HepG2 (cell line): Measurements from ENCODE around the gene ZNF444. TPM values are rescaled to one million over a fixed set of nuclear protein-coding genes. Genes with fewer than 3 reads are reported as not detected.

Experiments used
- ATF1 ChIP-seq: IDR thresholded peaks from 2 replicates; pipeline ENCODE4 v1.6.1; 2016; ENCODE audit warnings: mild to moderate bottlenecking, control low read depth
- ERF ChIP-seq: IDR thresholded peaks from 2 replicates; pipeline ENCODE4 v1.6.1; 2018; ENCODE audit warnings: missing biosample characterization, missing genetic modification reagents
- MYPOP ChIP-seq: sonication (generic); formaldehyde crosslinking; IDR thresholded peaks from 2 replicates; pipeline ENCODE4 v1.8.1; 2023; ENCODE audit warnings: mild to moderate bottlenecking, moderate library complexity, missing genetic modification reagents
- NFKB2 ChIP-seq: sonication (generic); formaldehyde crosslinking; IDR thresholded peaks from 2 replicates; pipeline ENCODE4 v1.4.0; 2020; ENCODE audit warnings: missing genetic modification reagents, borderline replicate concordance
- SRY ChIP-seq: sonication (generic); formaldehyde crosslinking; IDR thresholded peaks from 2 replicates; pipeline ENCODE4 v1.8.0; 2022; ENCODE audit warnings: mild to moderate bottlenecking, missing genetic modification reagents
- TARDBP ChIP-seq: sonication (generic); formaldehyde crosslinking; IDR thresholded peaks from 2 replicates; pipeline ENCODE4 v1.8.0; 2022; ENCODE audit warnings: mild to moderate bottlenecking, missing genetic modification reagents
- TEAD3 ChIP-seq: optimal IDR thresholded peaks from 2 replicates; pipeline ENCODE3; 2016; ENCODE audit warnings: borderline replicate concordance
- TP53 ChIP-seq: sonication (generic); formaldehyde crosslinking; conservative IDR thresholded peaks from 2 replicates; pipeline ENCODE4 v1.4.0; 2020; ENCODE audit warnings: missing genetic modification reagents
- ZKSCAN1 ChIP-seq: fragments of 150-350 bp; IDR thresholded peaks from 2 replicates; pipeline ENCODE4 v1.6.1; 2014; ENCODE audit warnings: low read length
- ZNF34 ChIP-seq: sonication (generic); formaldehyde crosslinking; IDR thresholded peaks from 2 replicates; pipeline ENCODE4 v1.4.0; 2020; ENCODE audit warnings: mild to moderate bottlenecking, missing genetic modification reagents, borderline replicate concordance
- ZNF414 ChIP-seq: sonication (generic); formaldehyde crosslinking; IDR thresholded peaks from 2 replicates; pipeline ENCODE4 v1.5.0; 2020; ENCODE audit warnings: missing genetic modification reagents
- ZNF430 ChIP-seq: sonication (generic); formaldehyde crosslinking; IDR thresholded peaks from 2 replicates; pipeline ENCODE4 v1.9.0; 2021; ENCODE audit warnings: mild to moderate bottlenecking, missing genetic modification reagents
- ZNF570 ChIP-seq: sonication (generic); formaldehyde crosslinking; IDR thresholded peaks from 2 replicates; pipeline ENCODE4 v1.4.0; 2020; ENCODE audit warnings: mild to moderate bottlenecking, missing genetic modification reagents, borderline replicate concordance
- ZNF891 ChIP-seq: sonication (generic); formaldehyde crosslinking; IDR thresholded peaks from 2 replicates; pipeline ENCODE4 v1.5.0; 2020; ENCODE audit warnings: mild to moderate bottlenecking, missing genetic modification reagents
- ZSCAN29 ChIP-seq: sonication (generic); formaldehyde crosslinking; conservative IDR thresholded peaks from 2 replicates; pipeline ENCODE4 v1.4.0; 2020; ENCODE audit warnings: mild to moderate bottlenecking, missing genetic modification reagents
- polyA plus RNA-seq, 8 experiments: library from polyadenylated mRNA; depleted of rRNA in 3 of 8; stranded (reverse) in 7 of 8; unstranded in 1 of 8; fragments of >200 nt; fragmentation: Illumina TruSeq in 4 of 8; extraction: Trizol in 4 of 8; gene quantifications; 2 replicates each; pipeline versions ENCODE4 v1.2.1 to v1.2.3, GENCODE V29; 2011 to 2016; ENCODE audit warnings: low read depth in 4 of 8, missing spikeins in 1 of 8, mixed read lengths in 1 of 8; ENCODE audit not compliant: insufficient read depth in 1 of 8
- total RNA-seq, 5 experiments: library from RNA; depleted of rRNA; stranded (reverse); fragments of >200 nt; fragmentation: Illumina TruSeq; extraction: Trizol; gene quantifications; 2 replicates each; pipeline ENCODE4 v1.2.3, GENCODE V29; 2016; ENCODE audit warnings: low read depth in 1 of 5
- TF ChIP-seq, protein P1 (sequence below): sonication (generic); formaldehyde crosslinking; IDR thresholded peaks from 2 replicates; pipeline ENCODE4 v1.5.0; 2020; ENCODE audit warnings: mild to moderate bottlenecking, missing genetic modification reagents
- TF ChIP-seq, protein P2 (sequence below): sonication (generic); formaldehyde crosslinking; IDR thresholded peaks from 2 replicates; pipeline ENCODE4 v1.5.1; 2020; ENCODE audit warnings: mild to moderate bottlenecking, moderate library complexity, missing genetic modification reagents
- TF ChIP-seq, protein P3 (sequence below): sonication (generic); formaldehyde crosslinking; IDR thresholded peaks from 2 replicates; pipeline ENCODE4 v1.5.1; 2020; ENCODE audit warnings: mild to moderate bottlenecking, missing genetic modification reagents, moderate library complexity
- TF ChIP-seq, protein P4 (sequence below): sonication (generic); formaldehyde crosslinking; IDR thresholded peaks from 2 replicates; pipeline ENCODE4 v1.8.0; 2022; ENCODE audit warnings: mild to moderate bottlenecking, missing genetic modification reagents, moderate library complexity

The ZNF444 gene
- total and polyA plus RNA-seq, 2 of the 13 experiments (the other 11 are each of a cell fraction or from before 2014, with no cell fraction given), result 27.4 to 30.3 TPM

DNA sequence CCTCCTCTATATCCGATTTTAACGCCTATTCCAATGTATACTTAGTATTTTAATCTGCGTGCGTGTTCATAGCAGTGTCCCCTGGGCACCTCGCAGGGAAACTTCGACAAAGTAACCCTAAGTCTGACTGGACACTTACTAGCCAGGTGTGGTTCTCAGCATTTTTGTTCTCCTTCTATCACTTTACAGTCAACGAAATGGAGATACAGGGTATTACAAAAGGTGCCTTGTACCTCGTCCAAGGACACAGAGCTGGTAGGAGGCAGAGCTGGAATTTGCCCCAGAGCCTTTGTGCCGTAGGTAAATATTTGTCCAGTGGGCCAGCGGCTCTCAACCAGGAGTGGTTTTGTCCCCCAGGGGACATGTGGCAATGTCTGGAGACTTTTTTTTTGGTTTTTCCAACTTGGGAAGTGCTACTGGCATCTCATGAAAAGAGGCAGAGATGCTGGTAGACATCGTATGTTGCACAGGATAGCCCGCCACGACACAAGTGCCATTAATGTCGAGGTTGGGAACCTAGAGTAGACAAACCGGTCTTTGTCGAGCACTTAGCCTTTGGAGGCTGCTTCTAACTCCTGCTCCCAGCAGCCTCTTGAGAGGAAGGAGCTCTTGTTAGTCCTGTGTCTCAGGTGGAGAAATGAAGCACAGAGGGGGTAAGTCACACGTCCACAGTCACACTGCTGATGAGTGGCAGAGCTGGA is 1.1 kb downstream of the ZNF444 start (continued):
- TF ChIP-seq TP53 (CRISPR knock-in tag) (no peak), ZNF34 (CRISPR knock-in tag) (no peak; the same call in 1 of the 2 replicates), TEAD3 (CRISPR knock-in tag) (peak; percentile 98), SRY (CRISPR knock-in tag) (peak; percentile 22; the same call in 1 of the 2 replicates), MYPOP (CRISPR knock-in tag) (peak; percentile 81; the same call in 1 of the 2 replicates), ZSCAN29 (CRISPR knock-in tag) (no peak), ATF1 (CRISPR knock-in tag) (peak; percentile 41; the same call in 1 of the 2 replicates), ZNF570 (no peak), NFKB2 (CRISPR knock-in tag) (no peak), TARDBP (CRISPR knock-in tag) (peak; percentile 85), ERF (CRISPR knock-in tag) (peak; percentile 53; the same call in 1 of the 2 replicates), ZNF414 (CRISPR knock-in tag) (no peak), ZNF891 (no peak), ZNF430 (CRISPR knock-in tag) (peak; percentile 59; the same call in 1 of the 2 replicates), ZKSCAN1 (no peak)
- TF ChIP-seq, protein P1, sequence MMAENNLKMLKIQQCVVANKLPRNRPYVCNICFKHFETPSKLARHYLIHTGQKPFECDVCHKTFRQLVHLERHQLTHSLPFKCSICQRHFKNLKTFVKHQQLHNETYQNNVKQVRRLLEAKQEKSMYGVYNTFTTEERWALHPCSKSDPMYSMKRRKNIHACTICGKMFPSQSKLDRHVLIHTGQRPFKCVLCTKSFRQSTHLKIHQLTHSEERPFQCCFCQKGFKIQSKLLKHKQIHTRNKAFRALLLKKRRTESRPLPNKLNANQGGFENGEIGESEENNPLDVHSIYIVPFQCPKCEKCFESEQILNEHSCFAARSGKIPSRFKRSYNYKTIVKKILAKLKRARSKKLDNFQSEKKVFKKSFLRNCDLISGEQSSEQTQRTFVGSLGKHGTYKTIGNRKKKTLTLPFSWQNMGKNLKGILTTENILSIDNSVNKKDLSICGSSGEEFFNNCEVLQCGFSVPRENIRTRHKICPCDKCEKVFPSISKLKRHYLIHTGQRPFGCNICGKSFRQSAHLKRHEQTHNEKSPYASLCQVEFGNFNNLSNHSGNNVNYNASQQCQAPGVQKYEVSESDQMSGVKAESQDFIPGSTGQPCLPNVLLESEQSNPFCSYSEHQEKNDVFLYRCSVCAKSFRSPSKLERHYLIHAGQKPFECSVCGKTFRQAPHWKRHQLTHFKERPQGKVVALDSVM (CRISPR knock-in tag), result 0 out of 2 replicates have a peak, but pooled peaks have one; percentile 41
- TF ChIP-seq, protein P2, sequence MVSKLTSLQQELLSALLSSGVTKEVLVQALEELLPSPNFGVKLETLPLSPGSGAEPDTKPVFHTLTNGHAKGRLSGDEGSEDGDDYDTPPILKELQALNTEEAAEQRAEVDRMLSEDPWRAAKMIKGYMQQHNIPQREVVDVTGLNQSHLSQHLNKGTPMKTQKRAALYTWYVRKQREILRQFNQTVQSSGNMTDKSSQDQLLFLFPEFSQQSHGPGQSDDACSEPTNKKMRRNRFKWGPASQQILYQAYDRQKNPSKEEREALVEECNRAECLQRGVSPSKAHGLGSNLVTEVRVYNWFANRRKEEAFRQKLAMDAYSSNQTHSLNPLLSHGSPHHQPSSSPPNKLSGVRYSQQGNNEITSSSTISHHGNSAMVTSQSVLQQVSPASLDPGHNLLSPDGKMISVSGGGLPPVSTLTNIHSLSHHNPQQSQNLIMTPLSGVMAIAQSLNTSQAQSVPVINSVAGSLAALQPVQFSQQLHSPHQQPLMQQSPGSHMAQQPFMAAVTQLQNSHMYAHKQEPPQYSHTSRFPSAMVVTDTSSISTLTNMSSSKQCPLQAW, result peak; percentile 48
- TF ChIP-seq, protein P3, sequence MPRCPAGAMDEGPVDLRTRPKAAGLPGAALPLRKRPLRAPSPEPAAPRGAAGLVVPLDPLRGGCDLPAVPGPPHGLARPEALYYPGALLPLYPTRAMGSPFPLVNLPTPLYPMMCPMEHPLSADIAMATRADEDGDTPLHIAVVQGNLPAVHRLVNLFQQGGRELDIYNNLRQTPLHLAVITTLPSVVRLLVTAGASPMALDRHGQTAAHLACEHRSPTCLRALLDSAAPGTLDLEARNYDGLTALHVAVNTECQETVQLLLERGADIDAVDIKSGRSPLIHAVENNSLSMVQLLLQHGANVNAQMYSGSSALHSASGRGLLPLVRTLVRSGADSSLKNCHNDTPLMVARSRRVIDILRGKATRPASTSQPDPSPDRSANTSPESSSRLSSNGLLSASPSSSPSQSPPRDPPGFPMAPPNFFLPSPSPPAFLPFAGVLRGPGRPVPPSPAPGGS (CRISPR knock-in tag), result peak; percentile 54; the same call in 1 of the 2 replicates
- TF ChIP-seq, protein P4, sequence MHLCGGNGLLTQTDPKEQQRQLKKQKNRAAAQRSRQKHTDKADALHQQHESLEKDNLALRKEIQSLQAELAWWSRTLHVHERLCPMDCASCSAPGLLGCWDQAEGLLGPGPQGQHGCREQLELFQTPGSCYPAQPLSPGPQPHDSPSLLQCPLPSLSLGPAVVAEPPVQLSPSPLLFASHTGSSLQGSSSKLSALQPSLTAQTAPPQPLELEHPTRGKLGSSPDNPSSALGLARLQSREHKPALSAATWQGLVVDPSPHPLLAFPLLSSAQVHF (CRISPR knock-in tag), result 0 out of 2 replicates have a peak, but pooled peaks have one; percentile 31
